GM19023 (cell line): ENCODE results near the gene PIK3R6.

Source experiments
- ATAC-seq: cut with Tn5 transposase; IDR thresholded peaks from one replicate; pipeline ENCODE4 v1.9.1; 2021; ENCODE audit warnings: mild to moderate bottlenecking, moderate library complexity; ENCODE audit not compliant: unreplicated experiment

PIK3R6 gene

GRCh38 chr17:8754890-8755289 is 112.6 kb downstream of the PIK3R6 start:
- ATAC-seq: no peak

DNA sequence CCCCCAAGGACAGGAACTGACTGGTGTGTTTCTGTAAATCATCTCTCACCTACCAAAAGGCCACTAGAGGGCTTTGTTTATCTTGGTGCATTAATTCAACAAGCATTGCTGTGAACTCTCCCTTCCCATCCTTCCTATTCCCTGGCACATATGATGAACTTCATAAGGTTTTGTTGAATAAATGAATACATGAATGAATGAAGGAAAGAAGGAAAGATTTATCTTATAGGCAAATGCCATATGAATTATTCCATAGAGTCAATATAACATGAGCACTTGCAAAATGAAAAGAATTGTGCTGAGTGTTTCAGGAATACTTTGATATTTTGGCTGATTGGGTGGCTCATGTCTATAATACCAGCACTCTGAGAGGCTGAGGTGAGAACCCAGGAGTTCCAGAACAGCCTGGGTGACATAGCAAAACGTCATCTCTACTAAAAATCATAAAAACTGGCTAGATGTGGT is 113.5 kb downstream of the PIK3R6 start:
- no peak for ATAC-seq

GRCh38 chr17:8753136-8753975 is 114.1 kb downstream of the PIK3R6 start:
- ATAC-seq: no peak
